AG04450 (cell line): Measurements from ENCODE around the gene ST13. TPM values are rescaled to one million over a fixed set of nuclear protein-coding genes. Genes with fewer than 3 reads are reported as not detected.
"Not testable (repeated sequence)": the region's sequence is repeated elsewhere in the genome, so short reads cannot be mapped to it uniquely, and the experiment has no call there.

Experiments used
- CTCF ChIA-PET: fragments of 300-600, 350-600 bp; formaldehyde crosslinking; extraction: SDS; loops from one replicate; lab custom pipeline; 2022; ENCODE audit warnings: antibody characterized with exemption, inconsistent platforms; lab: Charles Lee
- POLR2A ChIA-PET: fragments of 350-600 bp; formaldehyde crosslinking; extraction: SDS; loops from one replicate; lab custom pipeline; 2021; ENCODE audit warnings: antibody characterized with exemption, inconsistent platforms; lab: Yijun Ruan, JAX
- DNase-seq: peaks from one replicate; pipeline ENCODE4 v3.0.0-alpha.2; 2011; ENCODE audit warnings: low read depth, low spot score
- H3K27ac ChIP-seq: one replicate; pipeline ENCODE4 v1.5.1; 2012; ENCODE audit warnings: low read depth, low read length, control low read depth
- H3K27me3 ChIP-seq: one replicate; pipeline ENCODE4 v1.6.0; 2012; ENCODE audit warnings: low read length; ENCODE audit not compliant: control insufficient read depth, insufficient read depth
- H3K4me3 ChIP-seq: 2 replicates; pipeline ENCODE4 v1.5.1; 2011; ENCODE audit warnings: mild to moderate bottlenecking, low read depth, low read length, control low read depth
- H3K9me3 ChIP-seq: 2 replicates; pipeline ENCODE4 v1.5.1; 2012; ENCODE audit warnings: low read length; ENCODE audit not compliant: control insufficient read depth, insufficient read depth
- CTCF ChIP-seq: IDR thresholded peaks from 2 replicates; pipeline ENCODE4 v1.5.1; 2011; ENCODE audit warnings: low read depth, low read length, control low read depth, inconsistent platforms
- polyA plus RNA-seq: library from polyadenylated mRNA; depleted of rRNA; stranded (reverse); fragments of >200 nt; gene quantifications from 2 replicates; pipeline ENCODE4 v1.2.3, GENCODE V29; 2011

Gene ST13
- polyA plus RNA-seq, 1 experiment, result 271 TPM

DNA sequence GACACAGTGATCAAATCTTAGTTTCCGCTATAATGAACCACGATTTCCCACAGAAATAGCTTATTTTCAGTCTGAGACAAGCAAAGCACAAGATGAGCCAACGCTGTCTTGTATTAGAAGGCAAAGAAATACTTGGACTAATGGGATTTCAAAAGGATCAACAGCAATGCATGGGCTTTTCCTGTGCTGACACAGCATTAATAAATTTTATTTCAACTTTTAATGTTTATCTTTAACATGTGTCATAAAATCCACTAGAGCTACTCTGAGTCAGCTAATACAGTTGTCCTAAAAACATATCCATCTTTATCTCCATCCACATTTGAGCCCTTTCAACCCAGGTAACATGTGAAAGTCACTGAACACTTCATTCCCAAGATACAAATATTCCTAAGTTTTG, 21.8 kb downstream of the ST13 start:
- H3K27me3 ChIP-seq, result no peaks in the 10 kb centered on the region
- CTCF ChIA-PET, result no interaction called here

GRCh38 chr22:40829131-40829530, 27.3 kb downstream of the ST13 start:
- no peak overlapping the region for H3K4me3 ChIP-seq
- no peak for DNase-seq
- no peak overlapping the region for H3K27ac ChIP-seq
- H3K9me3 ChIP-seq, result no peaks in the 10 kb centered on the region
- ChIA-PET CTCF (interaction anchor here (0.6 kb wide), 1 partner anchor 12 kb away, joined by 4 read pairs; no protein-coding TSS in a partner anchor), POLR2A (no interaction called here)
- TF ChIP-seq CTCF, result no peak
- no peaks in the 10 kb centered on the region for H3K27me3 ChIP-seq

More for the DNA sequence above, 21.8 kb downstream of the ST13 start:
- POLR2A ChIA-PET, result no interaction called here
- Histone ChIP-seq H3K9me3 (no peaks in the 10 kb centered on the region), H3K4me3 (no peak overlapping the region), H3K27ac (no peak overlapping the region)
- no peak for DNase-seq
- no peak for TF ChIP-seq CTCF

DNA sequence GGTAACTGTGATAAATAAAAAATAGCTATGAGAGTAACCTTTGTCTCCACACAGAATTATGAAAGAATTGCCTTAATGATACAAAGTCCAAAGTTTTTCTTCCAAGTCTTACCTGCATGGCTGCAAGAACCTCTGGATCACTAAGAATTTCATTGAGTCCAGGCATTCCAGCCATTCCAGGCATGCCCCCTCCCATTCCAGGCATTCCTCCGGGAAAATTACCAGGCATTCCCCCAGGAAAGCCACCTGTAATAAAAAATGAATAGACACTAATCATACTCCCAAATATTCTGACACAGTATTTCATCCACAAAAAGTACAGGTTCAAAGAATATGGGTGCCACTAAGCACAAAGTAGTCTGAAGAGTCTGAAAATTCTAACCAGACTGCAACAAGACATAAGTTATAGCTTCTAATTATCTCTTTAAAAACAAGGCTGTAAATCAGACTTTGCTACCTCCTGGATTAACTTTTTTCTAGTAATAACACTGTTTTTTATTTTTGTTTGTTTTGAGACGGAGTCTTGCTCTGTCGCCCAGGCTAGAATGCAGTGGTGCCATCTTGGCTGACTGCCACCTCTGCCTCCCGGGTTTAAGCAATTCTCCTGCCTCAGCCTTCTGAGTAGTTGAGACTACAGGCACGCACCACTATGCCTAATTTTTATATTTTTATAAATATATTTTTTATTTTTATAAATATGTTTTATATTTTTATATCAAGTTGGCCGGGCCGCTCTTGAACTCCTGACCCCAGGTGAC, 29.3 kb downstream of the ST13 start:
- no peak for DNase-seq
- Histone ChIP-seq H3K4me3 (no peak overlapping the region), H3K27ac (no peak overlapping the region), H3K27me3 (no peaks in the 10 kb centered on the region), H3K9me3 (no peaks in the 10 kb centered on the region)
- no peak for TF ChIP-seq CTCF
- CTCF ChIA-PET, result no interaction called here
- POLR2A ChIA-PET, result no interaction called here

GRCh38 chr22:40826292-40826691, 30.1 kb downstream of the ST13 start:
- POLR2A ChIA-PET, CTCF ChIA-PET, H3K27me3 ChIP-seq, H3K27ac ChIP-seq, H3K4me3 ChIP-seq, DNase-seq, H3K9me3 ChIP-seq: not testable (repeated sequence)

GRCh38 chr22:40823426-40823825, 33.0 kb downstream of the ST13 start:
- ChIA-PET CTCF (interaction anchor here (0.6 to 0.9 kb wide), 2 partner anchors 15 to 112 kb away, joined by 3 to 5 read pairs; no protein-coding TSS in a partner anchor), POLR2A (no interaction called here)
- no peak for DNase-seq
- no peak overlapping the region for H3K27ac ChIP-seq
- H3K9me3 ChIP-seq, result no peaks in the 10 kb centered on the region
- no peaks in the 10 kb centered on the region for H3K27me3 ChIP-seq
- H3K4me3 ChIP-seq, result no peak overlapping the region
- TF ChIP-seq CTCF, result no peak
